COLO668 (cell line): Measurements from ENCODE around the gene MAN2A2.
"Not testable (repeated sequence)": the region's sequence is repeated elsewhere in the genome, so short reads cannot be mapped to it uniquely, and the experiment has no call there.

Experiments
- DNase-seq: peaks from one replicate; lab custom pipeline; 2025; ENCODE audit not compliant: unreplicated experiment; lab: John Stamatoyannopoulos, UW

Gene MAN2A2

GRCh38 chr15:90871139-90871715 lies 31.9 kb upstream of the MAN2A2 start:
- DNase-seq, result peak; percentile 68

DNA sequence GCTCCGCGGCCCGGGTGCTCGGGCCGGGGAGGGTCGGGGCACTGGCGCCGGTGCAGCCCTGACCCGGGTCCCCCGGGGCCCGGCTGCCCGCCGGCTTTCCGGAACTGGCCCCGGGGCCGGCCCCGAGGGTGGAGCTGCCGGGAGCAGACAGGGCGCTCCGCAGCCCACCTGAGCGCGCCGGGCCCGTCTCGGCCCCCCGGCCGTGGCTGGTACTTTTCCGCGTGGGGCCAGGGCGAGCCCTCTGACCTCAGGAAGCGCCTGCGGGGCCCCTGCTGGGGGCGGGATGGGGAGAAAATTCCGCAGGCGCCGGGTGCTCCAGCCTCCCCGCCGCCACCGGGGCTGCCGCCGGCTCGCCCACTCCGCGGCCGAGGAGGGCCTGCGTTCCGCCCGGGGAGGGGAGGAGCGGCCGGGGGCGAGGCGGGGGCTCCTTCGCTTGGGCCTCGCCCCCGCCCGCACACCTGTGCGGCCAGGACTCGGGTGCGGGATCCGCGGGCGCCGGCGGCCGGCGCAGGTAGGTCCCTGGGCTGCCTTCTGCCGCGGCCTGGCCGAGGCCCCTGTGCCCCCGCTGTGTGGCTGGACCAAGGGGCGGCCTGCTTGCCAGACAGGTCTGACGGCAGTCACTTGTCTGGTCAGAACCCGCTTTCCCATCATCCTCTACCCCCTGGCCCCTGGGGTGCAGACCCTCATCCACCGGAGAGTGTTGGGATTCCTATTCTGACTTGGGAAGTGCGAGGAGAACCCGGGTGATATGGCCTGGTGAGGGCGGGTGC lies 31.2 kb upstream of the MAN2A2 start:
- DNase-seq, result peak; percentile 51

GRCh38 chr15:90872486-90873184 lies 30.5 kb upstream of the MAN2A2 start:
- DNase-seq, result peak; percentile 37

GRCh38 chr15:90873488-90873997 lies 29.6 kb upstream of the MAN2A2 start:
- peak; percentile 33 for DNase-seq

DNA sequence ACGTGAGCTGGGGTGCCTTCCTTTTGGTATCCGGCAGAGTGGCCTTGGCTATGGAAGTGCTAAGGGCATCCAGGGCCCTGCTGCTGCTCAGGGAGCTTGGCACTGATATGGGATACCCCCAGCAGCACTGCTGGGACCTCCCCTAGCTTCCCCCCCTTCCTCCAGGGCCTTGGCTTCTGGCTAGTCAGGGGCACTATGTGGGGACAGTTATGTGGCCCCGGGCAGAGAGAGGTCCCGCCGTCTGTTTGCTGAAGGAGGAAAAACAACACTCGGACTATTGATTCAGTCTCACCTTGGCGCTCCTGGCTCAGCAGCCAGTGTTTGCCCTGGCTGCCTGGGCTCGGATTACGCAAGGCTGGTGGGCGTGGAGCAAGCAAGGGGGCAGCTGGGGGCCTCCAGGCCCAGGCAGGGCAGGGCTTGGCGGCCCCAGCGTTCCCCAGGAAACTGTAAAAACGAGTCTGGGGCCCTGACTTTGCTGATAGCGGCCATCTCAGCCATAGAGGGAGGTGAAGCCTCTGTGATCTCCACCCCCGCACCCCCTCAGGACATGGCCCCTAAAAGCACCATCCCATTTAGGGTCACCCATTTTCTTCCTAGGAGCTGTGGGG lies 29.0 kb upstream of the MAN2A2 start:
- peak; percentile 88 for DNase-seq

- not testable (repeated sequence) for DNase-seq
These were observed 28.1 kb upstream of the MAN2A2 start for GRCh38 chr15:90874986-90875385.

DNA sequence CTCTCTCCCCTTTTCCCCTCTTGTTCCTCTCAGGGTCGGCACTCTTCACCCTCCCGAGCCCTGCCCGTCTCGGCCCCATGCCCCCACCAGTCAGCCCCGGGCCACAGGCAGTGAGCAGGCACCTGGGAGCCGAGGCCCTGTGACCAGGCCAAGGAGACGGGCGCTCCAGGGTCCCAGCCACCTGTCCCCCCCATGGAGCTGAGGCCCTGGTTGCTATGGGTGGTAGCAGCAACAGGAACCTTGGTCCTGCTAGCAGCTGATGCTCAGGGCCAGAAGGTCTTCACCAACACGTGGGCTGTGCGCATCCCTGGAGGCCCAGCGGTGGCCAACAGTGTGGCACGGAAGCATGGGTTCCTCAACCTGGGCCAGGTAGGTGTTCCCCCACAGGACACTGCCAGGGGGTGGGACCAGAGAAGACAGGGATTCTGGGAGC lies 27.5 kb upstream of the MAN2A2 start:
- no peak for DNase-seq

DNA sequence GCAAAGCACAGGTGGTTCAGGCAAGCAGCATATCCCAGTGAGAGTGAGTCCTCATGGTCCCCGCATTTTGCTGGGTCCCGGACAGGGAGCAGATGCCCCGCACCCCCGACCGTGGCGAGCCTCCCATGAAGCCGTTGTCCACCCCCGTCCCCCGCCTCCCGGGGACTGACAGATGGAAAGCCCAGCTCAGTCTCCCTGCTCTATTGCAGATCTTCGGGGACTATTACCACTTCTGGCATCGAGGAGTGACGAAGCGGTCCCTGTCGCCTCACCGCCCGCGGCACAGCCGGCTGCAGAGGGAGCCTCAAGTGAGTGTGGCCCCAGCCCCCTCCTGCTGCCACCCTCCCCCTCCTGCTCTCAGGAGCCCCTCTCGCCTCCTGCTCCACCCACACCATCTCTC lies 27.1 kb upstream of the MAN2A2 start:
- no peak for DNase-seq

DNA sequence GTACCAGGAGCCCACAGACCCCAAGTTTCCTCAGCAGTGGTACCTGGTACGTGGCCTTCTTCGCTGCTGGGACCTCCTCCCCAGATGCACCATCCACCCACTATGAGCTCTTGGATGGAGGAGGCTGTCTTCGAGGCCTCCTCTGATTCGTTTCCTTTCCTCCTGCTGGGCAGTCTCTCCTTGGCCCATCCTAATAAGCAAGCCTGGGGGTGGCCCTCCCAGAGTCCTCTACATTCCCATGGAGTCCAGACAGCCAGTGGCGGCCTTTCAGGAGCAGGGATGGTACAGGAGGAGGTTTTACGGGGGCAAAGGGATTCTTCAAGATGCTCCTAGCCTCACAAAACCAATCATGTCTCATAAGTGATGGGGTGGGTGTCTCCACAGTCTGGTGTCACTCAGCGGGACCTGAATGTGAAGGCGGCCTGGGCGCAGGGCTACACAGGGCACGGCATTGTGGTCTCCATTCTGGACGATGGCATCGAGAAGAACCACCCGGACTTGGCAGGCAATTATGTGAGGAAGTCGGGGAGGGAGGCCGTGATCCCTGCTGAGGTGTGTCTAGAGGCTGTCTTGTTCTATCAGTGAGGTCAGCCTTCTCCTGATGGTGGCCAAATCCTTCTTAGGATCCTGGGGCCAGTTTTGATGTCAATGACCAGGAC lies 26.5 kb upstream of the MAN2A2 start:
- no peak for DNase-seq

DNA sequence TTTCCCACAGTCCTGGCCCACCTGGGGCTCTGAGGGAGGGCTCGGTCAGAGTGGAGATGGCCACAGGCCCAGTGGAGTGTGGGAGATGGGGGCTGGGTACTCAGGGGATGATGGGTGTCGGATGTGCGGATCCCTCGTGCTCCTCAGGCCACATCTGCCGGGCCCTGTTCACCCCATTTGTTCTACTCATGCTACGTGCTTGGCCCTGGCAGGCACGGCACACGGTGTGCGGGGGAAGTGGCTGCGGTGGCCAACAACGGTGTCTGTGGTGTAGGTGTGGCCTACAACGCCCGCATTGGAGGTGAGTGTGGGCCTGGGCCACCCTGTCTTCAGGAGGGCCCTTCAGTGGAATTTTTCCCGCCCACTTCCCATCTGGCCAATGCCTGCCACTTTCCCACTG lies 25.8 kb upstream of the MAN2A2 start:
- no peak for DNase-seq

DNA sequence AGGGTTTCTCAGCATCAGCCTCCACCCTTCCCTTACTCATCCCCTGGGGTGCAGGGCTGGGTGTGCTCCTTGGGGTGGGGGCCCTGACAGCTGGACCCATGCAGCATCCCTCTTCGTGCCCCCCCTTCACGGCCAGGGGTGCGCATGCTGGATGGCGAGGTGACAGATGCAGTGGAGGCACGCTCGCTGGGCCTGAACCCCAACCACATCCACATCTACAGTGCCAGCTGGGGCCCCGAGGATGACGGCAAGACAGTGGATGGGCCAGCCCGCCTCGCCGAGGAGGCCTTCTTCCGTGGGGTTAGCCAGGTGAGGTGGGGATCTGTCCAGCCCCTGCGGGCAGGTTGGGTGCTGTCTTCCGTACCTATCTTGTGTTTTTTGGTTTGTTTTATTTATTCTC lies 25.1 kb upstream of the MAN2A2 start:
- DNase-seq, result no peak

- DNase-seq, result no peak
These were observed 24.4 kb upstream of the MAN2A2 start for GRCh38 chr15:90878660-90879059.

DNA sequence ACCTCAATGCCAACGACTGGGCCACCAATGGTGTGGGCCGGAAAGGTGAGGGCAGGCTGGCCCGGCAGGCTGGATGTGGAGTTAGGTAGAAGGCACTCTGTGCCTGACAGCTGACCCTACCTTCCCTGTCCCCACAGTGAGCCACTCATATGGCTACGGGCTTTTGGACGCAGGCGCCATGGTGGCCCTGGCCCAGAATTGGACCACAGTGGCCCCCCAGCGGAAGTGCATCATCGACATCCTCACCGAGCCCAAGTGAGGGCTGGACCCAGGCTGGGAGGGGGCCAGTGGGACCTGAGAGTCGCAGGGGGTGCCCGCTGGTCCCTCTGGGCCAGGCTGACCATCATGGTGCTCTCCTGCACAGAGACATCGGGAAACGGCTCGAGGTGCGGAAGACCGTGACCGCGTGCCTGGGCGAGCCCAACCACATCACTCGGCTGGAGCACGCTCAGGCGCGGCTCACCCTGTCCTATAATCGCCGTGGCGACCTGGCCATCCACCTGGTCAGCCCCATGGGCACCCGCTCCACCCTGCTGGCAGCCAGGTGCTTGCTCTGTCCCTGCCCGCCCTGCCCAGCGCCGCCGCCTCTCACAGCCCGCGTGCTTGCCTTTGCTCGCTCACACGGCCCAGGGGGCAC lies 23.3 kb upstream of the MAN2A2 start:
- DNase-seq, result peak; percentile 15

GRCh38 chr15:90880381-90881145 lies 22.5 kb upstream of the MAN2A2 start:
- no peak for DNase-seq

GRCh38 chr15:90881181-90881977 lies 21.7 kb upstream of the MAN2A2 start:
- DNase-seq, result no peak

- no peak for DNase-seq
These were observed 21.0 kb upstream of the MAN2A2 start for GRCh38 chr15:90881978-90882721.

- DNase-seq, result no peak
These were observed 20.1 kb upstream of the MAN2A2 start for GRCh38 chr15:90882781-90883525.
